Progenitor cell of endocrine pancreas (in vitro differentiated cells): ENCODE data around the gene SUCLG2. TPM values are rescaled to one million over a fixed set of nuclear protein-coding genes. Genes with fewer than 3 reads are reported as not detected.

Experiments
- DNase-seq: peaks from one replicate; pipeline ENCODE4 v3.0.0; 2021; ENCODE audit warnings: low spot score; ENCODE audit not compliant: unreplicated experiment
- H3K27ac Mint-ChIP-seq: 2 replicates; pipeline ENCODE4 v1.8.0; 2021; ENCODE audit warnings: mild to moderate bottlenecking, moderate library complexity, mixed read lengths
- H3K27me3 Mint-ChIP-seq: 2 replicates; pipeline ENCODE4 v1.8.0; 2021; ENCODE audit warnings: mixed read lengths
- H3K36me3 Mint-ChIP-seq: 2 replicates; pipeline ENCODE4 v1.8.0; 2022; ENCODE audit warnings: mixed read lengths; ENCODE audit not compliant: insufficient read depth
- H3K4me1 Mint-ChIP-seq: 2 replicates; pipeline ENCODE4 v1.8.0; 2021; ENCODE audit warnings: low read depth, mixed read lengths
- H3K4me3 Mint-ChIP-seq: 2 replicates; pipeline ENCODE4 v1.8.0; 2021; ENCODE audit warnings: low read depth, mild to moderate bottlenecking, moderate library complexity, mixed read lengths
- H3K9me3 Mint-ChIP-seq: 2 replicates; pipeline ENCODE4 v1.8.0; 2021; ENCODE audit warnings: low read depth, mixed read lengths
- total RNA-seq: library from RNA; stranded (reverse); gene quantifications from 2 replicates; pipeline ENCODE4 v1.2.1, GENCODE V29; 2021
- TF ChIP-seq, protein P1 (sequence below): fragments of 200-600 bp; sonication (generic); IDR thresholded peaks from one replicate; pipeline ENCODE4 v1.5.0; 2021; ENCODE audit warnings: antibody characterized with exemption, mild to moderate bottlenecking; ENCODE audit not compliant: unreplicated experiment

Gene SUCLG2
- total RNA-seq, 1 donor from 2014 or later = 41.1 TPM

- peaks cover 17% of the 10 kb centered on the region for H3K36me3 Mint-ChIP-seq
- H3K27me3 Mint-ChIP-seq = no peaks in the 10 kb centered on the region
- TF ChIP-seq, protein P1, sequence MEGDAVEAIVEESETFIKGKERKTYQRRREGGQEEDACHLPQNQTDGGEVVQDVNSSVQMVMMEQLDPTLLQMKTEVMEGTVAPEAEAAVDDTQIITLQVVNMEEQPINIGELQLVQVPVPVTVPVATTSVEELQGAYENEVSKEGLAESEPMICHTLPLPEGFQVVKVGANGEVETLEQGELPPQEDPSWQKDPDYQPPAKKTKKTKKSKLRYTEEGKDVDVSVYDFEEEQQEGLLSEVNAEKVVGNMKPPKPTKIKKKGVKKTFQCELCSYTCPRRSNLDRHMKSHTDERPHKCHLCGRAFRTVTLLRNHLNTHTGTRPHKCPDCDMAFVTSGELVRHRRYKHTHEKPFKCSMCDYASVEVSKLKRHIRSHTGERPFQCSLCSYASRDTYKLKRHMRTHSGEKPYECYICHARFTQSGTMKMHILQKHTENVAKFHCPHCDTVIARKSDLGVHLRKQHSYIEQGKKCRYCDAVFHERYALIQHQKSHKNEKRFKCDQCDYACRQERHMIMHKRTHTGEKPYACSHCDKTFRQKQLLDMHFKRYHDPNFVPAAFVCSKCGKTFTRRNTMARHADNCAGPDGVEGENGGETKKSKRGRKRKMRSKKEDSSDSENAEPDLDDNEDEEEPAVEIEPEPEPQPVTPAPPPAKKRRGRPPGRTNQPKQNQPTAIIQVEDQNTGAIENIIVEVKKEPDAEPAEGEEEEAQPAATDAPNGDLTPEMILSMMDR = no peak
- no peak for DNase-seq
- H3K9me3 Mint-ChIP-seq = no peaks in the 10 kb centered on the region
- no peak overlapping the region for H3K27ac Mint-ChIP-seq
- peaks cover 12% of the 10 kb centered on the region for H3K4me1 Mint-ChIP-seq
- no peak overlapping the region for H3K4me3 Mint-ChIP-seq
Measured at GRCh38 chr3:67495751-67496150, 158.7 kb downstream of the SUCLG2 start.

GRCh38 chr3:67493808-67494207 lies 160.6 kb downstream of the SUCLG2 start:
- Mint-ChIP-seq H3K36me3 (peaks cover 17% of the 10 kb centered on the region), H3K27ac (no peak overlapping the region), H3K27me3 (no peaks in the 10 kb centered on the region), H3K9me3 (no peaks in the 10 kb centered on the region), H3K4me3 (no peak overlapping the region), H3K4me1 (peaks cover 16% of the 10 kb centered on the region)
- TF ChIP-seq, protein P1 = no peak
- DNase-seq = no peak

DNA sequence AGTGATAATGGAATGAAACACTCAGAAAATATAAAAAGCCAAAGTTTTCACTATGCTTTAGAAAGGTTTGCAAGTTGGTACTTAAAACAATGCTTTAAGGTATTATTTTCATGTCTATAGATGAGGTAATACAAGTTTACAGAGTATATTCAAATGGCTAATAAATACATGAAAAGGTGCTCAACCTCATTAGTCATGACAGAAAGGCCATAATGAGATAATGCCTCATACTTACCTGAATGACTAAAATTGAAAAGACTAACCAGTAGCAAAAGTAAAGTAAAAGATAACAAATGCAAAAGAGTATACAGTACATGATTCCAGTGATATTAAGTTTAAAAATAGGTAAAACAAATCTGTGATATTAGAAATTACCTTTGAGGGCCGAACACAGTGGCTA lies 163.8 kb downstream of the SUCLG2 start:
- H3K4me3 Mint-ChIP-seq = no peak overlapping the region
- TF ChIP-seq, protein P1 = no peak
- no peak for DNase-seq
- H3K27me3 Mint-ChIP-seq = no peaks in the 10 kb centered on the region
- H3K36me3 Mint-ChIP-seq = peaks cover 12% of the 10 kb centered on the region
- H3K4me1 Mint-ChIP-seq = peaks cover 12% of the 10 kb centered on the region
- H3K9me3 Mint-ChIP-seq = no peaks in the 10 kb centered on the region
- H3K27ac Mint-ChIP-seq = no peak overlapping the region

DNA sequence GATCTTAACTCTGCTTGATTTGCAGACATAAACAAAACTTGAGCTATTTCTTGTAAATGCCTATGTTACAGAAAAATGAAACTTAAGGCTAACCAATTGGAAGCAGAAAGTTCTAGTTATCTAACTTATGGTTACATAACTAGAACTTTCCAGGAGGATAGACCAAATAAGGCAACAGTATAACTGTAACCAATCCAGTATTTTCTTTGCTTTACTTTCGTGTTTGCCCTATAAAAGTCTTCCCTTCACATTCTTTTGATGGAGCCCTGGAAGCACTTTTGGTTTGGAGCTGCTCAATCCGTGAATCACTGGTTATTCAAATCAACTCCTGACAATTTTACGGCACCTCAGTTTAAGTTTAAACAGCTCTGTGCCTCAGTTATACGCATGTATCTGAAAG lies 164.6 kb downstream of the SUCLG2 start:
- H3K27ac Mint-ChIP-seq = peak overlapping the region; percentile 85
- H3K36me3 Mint-ChIP-seq = peaks cover 5% of the 10 kb centered on the region
- H3K9me3 Mint-ChIP-seq = no peaks in the 10 kb centered on the region
- H3K4me1 Mint-ChIP-seq = peaks cover 12% of the 10 kb centered on the region
- H3K4me3 Mint-ChIP-seq = no peak overlapping the region
- no peak for DNase-seq
- no peaks in the 10 kb centered on the region for H3K27me3 Mint-ChIP-seq
- TF ChIP-seq, protein P1 = no peak

DNA sequence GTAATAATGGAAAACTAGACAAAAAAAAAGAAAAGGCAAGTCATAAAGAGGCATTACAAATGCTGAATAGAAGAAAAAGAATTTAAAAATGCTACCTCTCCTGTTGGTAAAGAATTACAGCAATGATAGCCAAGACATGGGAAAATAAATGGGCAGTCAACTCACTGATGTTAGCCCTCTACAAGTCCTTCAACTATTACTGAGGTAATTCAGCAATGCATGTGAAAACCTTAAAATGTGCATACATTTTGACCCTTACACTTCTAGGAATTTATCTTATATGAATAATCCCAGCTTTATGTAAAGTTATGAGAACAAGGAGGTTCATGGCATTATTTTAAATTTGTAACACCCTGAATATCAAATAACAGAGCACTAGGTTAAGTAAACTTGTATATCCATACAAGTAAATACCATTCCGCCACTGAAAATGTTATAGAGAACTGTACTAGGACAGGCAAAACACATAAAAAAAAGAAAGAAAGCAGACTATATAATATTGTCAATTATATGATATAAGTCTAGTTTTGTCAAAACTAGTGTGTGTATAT lies 166.8 kb downstream of the SUCLG2 start:
- no peak overlapping the region for H3K4me3 Mint-ChIP-seq
- H3K27me3 Mint-ChIP-seq = no peaks in the 10 kb centered on the region

More for the DNA sequence above, 166.8 kb downstream of the SUCLG2 start:
- TF ChIP-seq, protein P1 = no peak
- Mint-ChIP-seq H3K9me3 (no peaks in the 10 kb centered on the region), H3K4me1 (peaks cover 17% of the 10 kb centered on the region), H3K27ac (no peak overlapping the region), H3K36me3 (peaks cover 3% of the 10 kb centered on the region)
- no peak for DNase-seq
